ENCODE measurements around the gene SFTPD.
"Not testable (repeated sequence)": the region's sequence is repeated elsewhere in the genome, so short reads cannot be mapped to it uniquely, and the experiment has no call there.

The SFTPD gene

DNA sequence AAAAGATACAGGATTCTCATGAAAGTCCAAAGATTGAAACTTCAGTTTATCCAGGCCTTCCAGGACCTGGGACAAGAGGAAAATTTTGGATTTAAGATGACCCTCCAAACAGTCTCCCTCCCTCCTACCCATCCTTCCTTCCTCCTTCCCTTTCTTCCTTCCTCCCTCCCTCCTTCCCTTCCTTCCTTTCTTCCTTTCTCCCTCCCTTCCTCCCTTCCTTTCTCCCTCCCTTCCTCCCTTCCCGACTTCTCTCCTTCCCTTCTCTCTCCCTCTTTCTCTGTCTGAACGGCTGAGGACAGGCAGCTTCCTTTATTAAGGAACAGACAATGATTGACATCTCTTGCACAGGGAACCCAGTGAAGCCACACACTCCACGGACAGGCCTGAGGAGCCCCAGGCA, 23.3 kb downstream of the SFTPD start:
- DNase-seq (ENCODE audit: low read depth): no peak

DNA sequence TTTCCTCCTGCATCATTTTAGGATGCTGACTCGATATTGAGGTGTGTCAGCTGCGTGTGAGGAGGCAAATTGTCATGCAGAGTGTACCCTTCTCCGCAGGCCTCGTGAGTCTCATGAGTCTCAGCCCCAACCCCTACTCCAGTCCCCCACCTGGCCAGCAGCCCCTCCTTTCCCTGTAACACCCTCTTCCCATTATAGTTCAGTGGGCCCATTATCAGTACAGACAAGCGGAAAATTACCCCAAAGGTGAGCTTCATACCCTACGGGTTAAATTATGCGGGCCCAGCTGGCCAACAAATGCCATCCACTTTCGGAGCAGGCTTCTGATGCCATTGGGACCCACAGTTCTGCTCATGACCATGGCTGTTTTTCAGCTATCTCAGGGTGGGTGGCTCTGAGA, 25.2 kb downstream of the SFTPD start:
- DNase-seq (ENCODE audit: low read depth): no peak

DNA sequence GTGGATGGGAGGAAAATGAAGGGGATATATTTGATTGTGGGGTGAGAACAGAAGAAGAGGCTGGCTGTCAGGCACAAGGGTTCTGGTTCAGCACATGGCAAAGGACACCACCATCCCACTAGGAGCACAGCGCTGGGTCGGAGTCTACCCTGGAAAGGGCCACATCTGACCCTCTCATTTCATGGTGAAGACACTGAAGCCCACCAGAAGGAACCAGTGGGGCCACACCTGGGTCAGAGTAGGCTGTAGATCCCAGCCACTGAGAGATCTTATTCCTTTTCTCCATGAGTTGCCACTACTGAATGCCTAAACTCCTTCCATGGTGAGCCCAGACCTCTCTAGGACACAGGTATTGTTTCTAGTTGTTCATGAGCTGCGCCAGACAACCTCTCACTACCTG, 25.8 kb downstream of the SFTPD start:
- DNase-seq (ENCODE audit: low read depth): no peak

DNA sequence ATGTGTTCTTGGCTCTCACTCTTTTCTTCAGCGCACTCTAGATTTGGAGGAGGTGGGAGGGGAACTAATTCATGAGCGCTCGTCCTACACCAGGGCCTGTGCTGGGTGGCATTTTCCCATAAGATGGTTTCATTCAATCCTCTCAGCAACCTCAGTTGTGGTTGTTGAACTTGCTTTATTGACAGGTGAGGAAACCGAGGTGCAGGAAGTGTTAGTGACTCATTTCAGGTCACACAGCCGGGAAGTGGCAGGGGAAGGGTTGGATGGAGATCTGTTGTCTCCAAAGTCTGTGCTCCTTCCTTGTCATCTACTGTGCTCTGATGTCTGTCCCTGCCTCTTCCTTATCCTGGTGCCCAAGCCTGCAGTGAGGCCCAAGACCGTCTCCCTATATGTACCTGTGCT, 26.9 kb downstream of the SFTPD start:
- DNase-seq (ENCODE audit: low read depth): not testable (repeated sequence)

DNA sequence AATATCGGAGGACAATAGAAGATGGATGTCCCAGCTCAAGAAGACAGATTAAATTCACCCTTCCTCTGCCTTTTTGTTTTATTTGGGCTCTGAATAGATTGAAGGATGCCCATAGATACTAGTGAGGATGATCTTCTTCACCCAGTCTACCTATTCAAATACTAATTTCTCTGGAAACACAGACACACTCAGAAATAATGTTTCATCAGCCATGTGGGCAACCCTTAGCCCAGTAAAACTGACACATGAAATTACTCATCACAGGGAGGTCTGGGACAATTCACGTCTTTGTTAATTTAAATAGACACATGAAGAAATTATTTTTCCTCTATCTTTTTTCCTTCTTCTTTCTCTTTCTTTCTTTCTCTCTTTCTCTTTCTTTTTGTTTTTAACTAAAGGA, 33.1 kb downstream of the SFTPD start:
- DNase-seq (ENCODE audit: low read depth): not testable (repeated sequence)

DNA sequence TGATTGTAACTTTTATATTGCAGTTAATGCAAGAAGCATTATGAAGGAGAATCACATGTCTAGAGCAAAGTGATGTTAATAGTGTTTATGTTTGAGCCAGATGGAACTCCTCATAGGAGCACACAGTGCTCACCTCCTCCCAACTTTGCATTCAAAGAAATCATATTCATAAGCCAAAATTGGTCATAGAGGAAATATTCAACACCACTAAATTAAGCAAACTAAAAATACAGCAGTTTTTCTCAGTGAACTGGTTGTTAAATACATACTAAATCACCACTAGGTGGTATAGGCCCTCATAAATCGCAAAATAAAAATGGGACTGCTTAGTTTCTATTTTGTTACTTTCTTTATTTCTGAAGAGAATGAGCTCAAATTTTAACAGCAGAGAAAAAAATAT, 34.4 kb downstream of the SFTPD start:
- not testable (repeated sequence) for DNase-seq (ENCODE audit: low read depth)

DNA sequence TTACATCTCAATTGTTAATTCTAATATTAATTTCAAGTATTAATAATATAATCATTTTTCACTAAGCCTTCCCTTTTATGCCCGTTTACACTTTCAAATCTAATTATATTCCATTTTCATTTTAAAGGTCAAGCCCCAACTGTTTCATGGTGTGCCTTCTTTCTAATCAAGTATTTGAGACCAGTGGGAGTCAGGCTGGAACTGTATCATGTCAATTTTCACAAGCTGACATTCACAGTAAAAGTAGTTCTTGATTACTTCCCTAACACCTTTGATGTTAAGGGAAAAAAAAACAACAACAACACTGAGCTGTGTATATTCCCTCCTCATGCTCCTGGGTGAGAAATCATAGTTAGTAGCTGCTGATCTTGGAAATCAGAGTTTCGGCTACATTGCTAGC, 38.1 kb downstream of the SFTPD start:
- DNase-seq (ENCODE audit: low read depth): no peak

DNA sequence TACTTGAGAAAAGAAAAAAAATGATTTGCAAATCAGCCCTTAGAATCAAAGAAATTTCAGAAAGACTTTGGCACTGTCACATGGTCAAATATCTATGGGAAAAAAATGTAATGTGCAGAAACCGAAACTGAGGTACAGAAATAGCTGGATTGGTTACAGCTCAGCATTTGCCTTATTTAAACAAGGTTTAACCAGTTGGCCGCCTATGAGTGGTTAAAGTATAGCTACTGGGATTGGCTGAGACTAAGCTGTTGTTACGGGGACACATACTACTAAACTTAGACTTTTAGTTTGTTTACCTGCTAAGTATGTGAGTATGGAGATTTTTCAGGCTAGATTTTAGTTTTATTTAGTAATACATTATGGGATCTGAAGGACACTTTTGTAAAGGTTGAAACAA, 38.6 kb downstream of the SFTPD start:
- DNase-seq (ENCODE audit: low read depth): no peak

DNA sequence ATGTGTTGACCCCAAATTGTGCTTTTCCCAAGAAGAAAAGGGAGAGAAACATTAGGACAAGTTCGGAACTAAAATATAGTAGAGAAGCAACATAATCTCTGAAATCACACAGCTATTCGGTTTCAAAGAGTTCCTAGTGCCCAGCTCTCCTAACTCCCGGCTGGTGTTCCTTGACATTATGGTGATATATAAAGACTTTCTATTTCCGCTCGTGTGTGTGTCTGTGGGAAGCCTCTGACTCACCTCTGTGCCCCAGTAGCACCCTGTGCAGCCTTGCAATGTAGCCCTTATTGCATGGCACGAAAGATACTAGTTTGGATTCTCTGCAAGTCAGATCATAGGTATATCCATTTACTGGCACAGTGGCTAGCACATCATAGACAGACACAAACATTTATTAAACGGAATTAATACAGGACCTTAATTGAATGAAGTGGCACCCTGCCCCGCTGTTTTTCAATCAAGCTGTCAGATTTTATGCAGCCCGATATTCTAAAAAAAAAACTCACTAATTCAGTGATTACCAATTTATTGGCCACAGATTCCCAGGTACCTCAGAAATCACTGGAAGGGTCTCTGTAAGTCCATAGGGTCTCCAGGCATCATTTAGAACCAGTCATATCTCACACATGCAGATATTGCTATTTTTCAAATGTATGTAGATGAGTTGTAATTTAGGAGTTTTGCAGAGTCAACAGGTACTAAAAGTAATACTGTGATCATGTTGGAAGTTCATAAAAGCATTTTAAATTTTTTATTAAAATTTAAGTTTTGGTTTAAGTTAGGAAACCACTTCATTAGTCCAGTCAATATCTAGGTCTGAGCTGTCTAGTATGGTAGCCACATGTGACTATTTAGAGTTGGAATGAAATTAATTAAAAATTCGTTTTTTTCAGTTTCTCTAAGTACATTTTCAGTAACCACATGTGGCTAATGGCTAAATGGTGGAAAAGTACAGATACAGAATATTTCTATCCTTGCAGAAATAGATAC, 43.3 kb downstream of the SFTPD start:
- no peak for DNase-seq (ENCODE audit: low read depth)

DNA sequence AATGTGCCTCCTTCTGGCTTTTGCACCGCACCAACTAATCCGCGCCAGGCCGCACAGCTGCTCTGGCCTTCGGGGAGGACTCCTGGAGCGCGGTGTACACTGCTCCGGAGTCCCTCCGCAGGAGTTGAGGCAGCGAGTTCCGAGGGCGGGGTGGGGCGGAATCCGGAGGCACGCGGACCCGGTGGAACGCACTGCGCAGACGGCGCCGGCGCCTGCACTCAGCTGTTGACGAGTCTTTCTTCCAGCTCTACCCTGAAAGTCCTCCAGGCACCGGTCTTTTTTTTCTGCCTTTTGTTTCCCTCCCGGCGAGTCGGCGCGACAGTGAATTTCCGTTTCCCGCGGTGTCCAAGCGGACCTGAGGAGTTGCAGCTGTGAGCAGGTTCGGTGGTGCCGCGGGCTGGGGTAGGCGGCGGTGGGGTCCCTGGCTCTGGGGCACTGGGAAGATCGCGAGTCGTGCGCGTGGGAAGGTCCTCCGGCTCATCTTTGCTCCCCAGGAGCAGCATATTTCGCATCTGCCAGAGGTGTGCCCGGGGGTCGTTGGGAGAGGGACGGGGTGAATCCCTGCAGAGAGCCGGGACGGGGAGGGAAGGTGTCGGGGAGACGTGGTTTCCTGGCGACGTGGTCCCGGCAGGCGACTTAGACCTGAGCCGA, 44.1 kb downstream of the SFTPD start:
- DNase-seq (ENCODE audit: low read depth): peak; percentile 59

DNA sequence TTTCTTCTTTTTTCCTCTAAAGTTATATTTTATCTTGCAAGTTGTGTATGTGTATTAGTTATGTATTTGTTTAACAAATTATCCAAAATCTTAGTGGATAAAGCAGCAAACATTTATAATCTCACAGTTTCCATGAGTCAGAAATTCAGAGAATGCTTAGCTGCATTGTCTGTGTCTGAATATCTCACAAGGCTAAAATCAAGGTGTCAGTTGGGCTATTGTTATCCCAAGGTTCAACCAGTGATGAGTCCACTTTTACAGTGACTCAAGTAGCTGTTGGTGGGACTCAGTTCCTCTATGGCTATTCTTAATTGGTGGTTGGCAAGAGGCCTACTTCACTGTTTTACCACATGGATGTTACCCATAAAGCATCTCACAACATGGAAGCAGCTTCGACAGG, 47.3 kb downstream of the SFTPD start:
- not testable (repeated sequence) for DNase-seq (ENCODE audit: low read depth)

DNA sequence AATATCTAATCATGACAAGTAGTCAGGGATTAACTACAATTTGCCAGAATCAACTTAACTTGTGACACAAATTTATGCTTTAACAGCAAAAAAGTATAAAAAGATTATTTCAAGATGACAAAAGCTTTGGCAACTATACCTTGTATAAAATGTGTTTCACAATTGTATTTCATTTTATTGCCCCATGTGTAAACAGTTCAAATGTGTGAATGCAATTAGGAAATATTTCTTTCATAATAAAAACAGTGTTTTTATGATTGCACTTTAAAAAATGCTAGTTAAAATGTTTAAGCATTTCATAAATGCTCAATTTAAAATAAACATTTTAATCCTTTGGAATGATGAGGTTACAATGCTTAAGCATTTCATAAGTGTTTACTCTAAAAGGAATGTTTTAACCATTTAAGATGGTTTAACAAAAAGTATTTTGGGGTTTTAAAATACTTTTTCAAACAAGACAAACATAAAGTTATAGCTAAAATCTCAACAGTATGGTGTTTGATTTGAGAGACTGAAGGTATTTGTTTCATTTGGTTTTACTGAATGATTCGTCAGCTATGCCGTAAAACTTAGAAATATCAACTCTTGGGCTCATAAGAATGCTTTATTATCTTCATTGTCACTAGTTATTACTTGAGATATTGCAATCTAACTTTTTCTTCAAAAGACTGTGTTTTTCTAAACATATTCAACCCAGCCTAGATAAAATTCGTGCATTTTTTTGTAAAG, 50.1 kb downstream of the SFTPD start:
- DNase-seq (ENCODE audit: low read depth): no peak

DNA sequence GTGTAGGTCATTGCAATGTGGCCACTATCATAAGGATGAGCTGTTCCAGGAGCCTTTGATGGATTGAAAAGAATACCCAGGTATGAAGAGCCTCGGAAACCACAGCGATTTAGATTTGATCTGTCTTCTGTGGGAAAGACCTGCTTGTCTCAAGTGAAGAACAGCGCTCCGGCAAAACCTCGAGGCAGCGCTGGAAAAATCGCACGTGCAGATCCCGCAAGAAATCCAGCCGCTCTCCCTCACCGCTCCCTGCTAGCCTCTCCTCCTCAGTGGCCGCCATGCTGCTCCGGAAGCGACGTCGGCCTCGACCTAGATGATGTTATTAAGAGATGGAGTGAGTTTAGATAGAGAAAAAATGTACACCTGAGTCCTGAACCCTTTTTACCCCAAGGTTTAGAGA, 56.0 kb downstream of the SFTPD start:
- not testable (repeated sequence) for DNase-seq (ENCODE audit: low read depth)

DNA sequence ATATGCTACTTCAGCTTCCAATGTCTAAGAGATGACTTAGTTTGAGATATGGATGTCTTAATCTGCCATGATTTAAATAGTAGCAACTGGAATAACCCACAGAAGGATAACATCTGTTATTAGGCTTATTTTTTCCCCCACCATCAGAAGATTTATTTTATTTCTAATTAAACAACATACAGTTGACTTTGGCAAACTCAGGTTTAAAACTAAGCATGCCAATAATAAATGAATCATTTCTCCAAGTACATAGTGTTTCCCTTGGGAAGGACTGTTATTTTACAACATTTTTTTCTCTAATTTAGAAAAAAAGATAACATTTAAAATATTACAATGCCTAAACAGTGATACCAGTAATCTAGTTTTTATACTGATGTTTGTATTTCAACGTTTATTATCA, 58.4 kb downstream of the SFTPD start:
- DNase-seq (ENCODE audit: low read depth): no peak

DNA sequence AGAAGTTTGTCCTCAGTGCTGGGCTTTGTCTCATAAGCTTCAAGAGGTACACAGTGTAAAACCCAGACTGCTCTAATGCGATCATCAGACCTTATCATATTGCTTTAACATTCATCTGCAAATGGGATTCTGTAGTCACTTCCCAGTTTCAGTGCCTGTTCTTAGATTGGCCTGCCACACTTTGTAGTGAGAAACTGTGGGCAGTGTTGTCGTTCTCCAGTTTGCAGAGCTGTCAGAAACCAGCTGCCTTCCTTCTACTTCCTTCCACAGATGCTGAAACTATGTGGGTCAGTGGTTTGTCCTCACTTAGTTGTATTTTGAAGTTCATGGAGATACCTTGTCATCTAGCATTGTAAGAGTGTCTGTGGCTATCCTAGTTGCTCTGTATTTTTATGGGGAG, 59.9 kb downstream of the SFTPD start:
- not testable (repeated sequence) for DNase-seq (ENCODE audit: low read depth)
